Fibroblast of lung (primary cell): Measurements from ENCODE around the gene RGS19. TPM values are rescaled to one million over a fixed set of nuclear protein-coding genes. Genes with fewer than 3 reads are reported as not detected.

Experiments
- DNase-seq, 2 donors: peaks; one replicate each; pipeline versions ENCODE4 v3.0.0 to v3.0.0-alpha.2; 2010; ENCODE audit warnings: low read depth in 2 of 2
- H2AFZ ChIP-seq: 2 replicates; pipeline ENCODE4 v1.5.1; 2012; ENCODE audit warnings: low read length, control low read depth, inconsistent platforms
- H3K27ac ChIP-seq: 2 replicates; pipeline ENCODE4 v1.5.1; 2011; ENCODE audit warnings: low read length, control low read depth; ENCODE audit not compliant: insufficient read depth
- H3K27me3 ChIP-seq: 2 replicates; pipeline ENCODE4 v1.5.1; 2011; ENCODE audit warnings: mild to moderate bottlenecking, low read length; ENCODE audit not compliant: control insufficient read depth, insufficient read depth
- H3K36me3 ChIP-seq: 2 replicates; pipeline ENCODE4 v1.5.1; 2011; ENCODE audit warnings: low read length; ENCODE audit not compliant: control insufficient read depth, insufficient read depth
- H3K4me1 ChIP-seq: 2 replicates; pipeline ENCODE4 v1.5.1; 2011; ENCODE audit warnings: low read length; ENCODE audit not compliant: control insufficient read depth, insufficient read depth; ENCODE audit errors: extremely low read depth
- H3K4me2 ChIP-seq: 2 replicates; pipeline ENCODE4 v1.5.1; 2011; ENCODE audit warnings: low read length, control low read depth; ENCODE audit not compliant: insufficient read depth; ENCODE audit errors: extremely low read depth
- H3K4me3 ChIP-seq, 4 experiments: fragments of 200-600 bp in 1 of 4; sonication (generic) in 1 of 4; replicated peaks in 1 of 4; 2 replicates each; pipeline ENCODE4 v1.5.1; 2011 to 2016; ENCODE audit warnings: low read length in 4 of 4, low read depth in 3 of 4, mild to moderate bottlenecking in 3 of 4, control low read depth in 2 of 4, inconsistent platforms in 1 of 4, mixed read lengths in 1 of 4; ENCODE audit not compliant: insufficient read depth in 1 of 4; ENCODE audit errors: control extremely low read depth in 1 of 4
- H3K79me2 ChIP-seq: 2 replicates; pipeline ENCODE4 v1.5.1; 2012; ENCODE audit warnings: mild to moderate bottlenecking, low read length, inconsistent platforms; ENCODE audit not compliant: control insufficient read depth, insufficient read depth
- H3K9ac ChIP-seq: 2 replicates; pipeline ENCODE4 v1.5.1; 2011; ENCODE audit warnings: mild to moderate bottlenecking, low read length, control low read depth; ENCODE audit not compliant: insufficient read depth
- H3K9me3 ChIP-seq: 2 replicates; pipeline ENCODE4 v1.5.1; 2012; ENCODE audit warnings: low read depth, low read length; ENCODE audit not compliant: control insufficient read depth, insufficient read depth
- H4K20me1 ChIP-seq: 2 replicates; pipeline ENCODE4 v1.5.1; 2011; ENCODE audit warnings: low read length; ENCODE audit not compliant: control insufficient read depth, insufficient read depth; ENCODE audit errors: extremely low read depth
- CTCF ChIP-seq, 2 donors: IDR thresholded peaks in 1 of 2; conservative IDR thresholded peaks in 1 of 2; 1 replicate in 1 of 2; 2 replicates in 1 of 2; pipeline ENCODE4 v1.5.1; 2011 to 2012; ENCODE audit warnings: low read length in 2 of 2, control low read depth in 1 of 2, inconsistent platforms in 1 of 2, low read depth in 1 of 2, mild to moderate bottlenecking in 1 of 2
- EZH2 ChIP-seq: IDR thresholded peaks from 2 replicates; pipeline ENCODE4 v1.5.1; 2012; ENCODE audit warnings: low read length, control low read depth, mild to moderate bottlenecking; ENCODE audit errors: missing control alignments
- polyA plus RNA-seq, 2 donors: library from polyadenylated mRNA; depleted of rRNA in 1 of 2; stranded (reverse) in 1 of 2; unstranded in 1 of 2; fragments of >200 nt; gene quantifications; 2 replicates each; pipeline ENCODE4 v1.2.1, GENCODE V29; 2011 to 2012; ENCODE audit warnings: missing spikeins in 1 of 2
- total RNA-seq: library from RNA; depleted of rRNA; stranded (reverse); fragments of >200 nt; gene quantifications from 2 replicates; pipeline ENCODE4 v1.2.1, GENCODE V29; 2014

RGS19 gene
- total and polyA plus RNA-seq, 2 donors (not counting 1 experiment from before 2014, with no cell fraction given), result 5.8 to 9.1 TPM

GRCh38 chr20:64024141-64024990 lies 55.0 kb downstream of the RGS19 start:
- Histone ChIP-seq H2AFZ (no peak overlapping the region), H3K27me3 (no peaks in the 10 kb centered on the region), H3K79me2 (no peaks in the 10 kb centered on the region), H4K20me1 (no peaks in the 10 kb centered on the region), H3K27ac (no peak overlapping the region), H3K4me3 (no peak overlapping the region), H3K4me2 (no peak overlapping the region), H3K4me1 (no peaks in the 10 kb centered on the region), H3K9me3 (no peaks in the 10 kb centered on the region), H3K9ac (no peak overlapping the region), H3K36me3 (peaks cover 41% of the 10 kb centered on the region)
- TF ChIP-seq EZH2, result no peak
- TF ChIP-seq CTCF (conservative IDR thresholded peaks at IDR 0.05 in 1 of 2, IDR thresholded peaks at IDR 0.05 in 1 of 2; ENCODE audit: low read depth in 1 of 2, low read length in 2 of 2), result no peak
- DNase-seq, result no peak

GRCh38 chr20:64023361-64024140 lies 55.8 kb downstream of the RGS19 start:
- TF ChIP-seq EZH2 (no peak), CTCF (conservative IDR thresholded peaks at IDR 0.05 in 1 of 2, IDR thresholded peaks at IDR 0.05 in 1 of 2; ENCODE audit: low read depth in 1 of 2, low read length in 2 of 2) (no peak)
- H4K20me1 ChIP-seq, result no peaks in the 10 kb centered on the region
- H3K4me3 ChIP-seq, result no peak overlapping the region
- H3K36me3 ChIP-seq, result peaks cover 39% of the 10 kb centered on the region
- no peaks in the 10 kb centered on the region for H3K79me2 ChIP-seq
- no peak overlapping the region for H3K4me2 ChIP-seq
- H3K9me3 ChIP-seq, result no peaks in the 10 kb centered on the region
- DNase-seq, result no peak
- H3K9ac ChIP-seq, result no peak overlapping the region
- no peaks in the 10 kb centered on the region for H3K4me1 ChIP-seq
- no peak overlapping the region for H2AFZ ChIP-seq
- H3K27me3 ChIP-seq, result no peaks in the 10 kb centered on the region
- no peak overlapping the region for H3K27ac ChIP-seq

Other genes starting within 250 kb of the RGS19 start
- 2.8 and 4.5 TPM in 2 replicates for gene ZBTB46, start 248.3 kb downstream of the RGS19 start, total RNA-seq
- 0.53 and 0.96 TPM in 2 replicates for gene ZBTB46, start 248.3 kb downstream of the RGS19 start, polyA plus RNA-seq
- gene ABHD16B, start 218.0 kb downstream of the RGS19 start, total RNA-seq, result not detected in 2 replicates
- gene ABHD16B, start 218.0 kb downstream of the RGS19 start, polyA plus RNA-seq, result not detected in 2 replicates
- gene TPD52L2, start 214.2 kb downstream of the RGS19 start, total RNA-seq, result 84.2 and 123 TPM in 2 replicates
- 212 and 227 TPM in 2 replicates for gene TPD52L2, start 214.2 kb downstream of the RGS19 start, polyA plus RNA-seq
- 35.7 and 48.9 TPM in 2 replicates for gene DNAJC5, start 184.4 kb downstream of the RGS19 start, total RNA-seq
- gene DNAJC5, start 184.4 kb downstream of the RGS19 start, polyA plus RNA-seq, result 29.2 and 29.6 TPM in 2 replicates
- 20.8 and 27.9 TPM in 2 replicates for gene UCKL1, start 123.1 kb downstream of the RGS19 start, total RNA-seq
- gene UCKL1, start 123.1 kb downstream of the RGS19 start, polyA plus RNA-seq, result 16.4 and 16.7 TPM in 2 replicates
- 6.4 and 8.4 TPM in 2 replicates for gene ZNF512B, start 109.6 kb downstream of the RGS19 start, total RNA-seq
- 3.5 and 3.7 TPM in 2 replicates for gene ZNF512B, start 109.6 kb downstream of the RGS19 start, polyA plus RNA-seq
- gene SAMD10, start 99.9 kb downstream of the RGS19 start, total RNA-seq, result 0.77 and 0.99 TPM in 2 replicates
- 0.37 and 0.86 TPM in 2 replicates for gene SAMD10, start 99.9 kb downstream of the RGS19 start, polyA plus RNA-seq
- gene PRPF6, start 98.4 kb downstream of the RGS19 start, total RNA-seq, result 52.0 and 55.2 TPM in 2 replicates
- 28.2 and 40.5 TPM in 2 replicates for gene PRPF6, start 98.4 kb downstream of the RGS19 start, polyA plus RNA-seq
- gene C20orf204, start 43.3 kb downstream of the RGS19 start, total RNA-seq, result 0.26 and 0.66 TPM in 2 replicates
- gene C20orf204, start 43.3 kb downstream of the RGS19 start, polyA plus RNA-seq, result 0.02 TPM in 2 replicates
- gene SOX18, start 29.9 kb downstream of the RGS19 start, total RNA-seq, result not detected in 2 replicates
- not detected in 2 replicates for gene SOX18, start 29.9 kb downstream of the RGS19 start, polyA plus RNA-seq
- 23.9 and 25.2 TPM in 2 replicates for gene TCEA2, start 16.3 kb downstream of the RGS19 start, total RNA-seq
- gene TCEA2, start 16.3 kb downstream of the RGS19 start, polyA plus RNA-seq, result 12.7 and 17.1 TPM in 2 replicates
- 2.6 and 4.1 TPM in 2 replicates for gene OPRL1, start 564 bp upstream of the RGS19 start, total RNA-seq
- gene OPRL1, start 564 bp upstream of the RGS19 start, polyA plus RNA-seq, result 0.17 and 0.49 TPM in 2 replicates
- not detected in 2 replicates for gene LKAAEAR1, start 4.9 kb upstream of the RGS19 start, total RNA-seq
- not detected in 2 replicates for gene LKAAEAR1, start 4.9 kb upstream of the RGS19 start, polyA plus RNA-seq
- gene NPBWR2, start 28.0 kb upstream of the RGS19 start, total RNA-seq, result not detected in 2 replicates
- gene NPBWR2, start 28.0 kb upstream of the RGS19 start, polyA plus RNA-seq, result not detected in 2 replicates
- not detected in 2 replicates for gene MYT1, start 84.9 kb upstream of the RGS19 start, total RNA-seq
- gene MYT1, start 84.9 kb upstream of the RGS19 start, polyA plus RNA-seq, result not detected in 2 replicates
- gene PCMTD2, start 176.2 kb upstream of the RGS19 start, total RNA-seq, result 39.5 and 68.8 TPM in 2 replicates
- gene PCMTD2, start 176.2 kb upstream of the RGS19 start, polyA plus RNA-seq, result 28.8 and 42.9 TPM in 2 replicates